B cell (primary cell): ENCODE measurements around the gene LRRN2.

Source experiments
- EZH2 ChIP-seq: IDR thresholded peaks from 2 replicates; pipeline ENCODE4 v1.6.1; 2012; ENCODE audit warnings: borderline replicate concordance, low read depth, mild to moderate bottlenecking, moderate library complexity, low read length; ENCODE audit not compliant: insufficient read depth, poor library complexity, severe bottlenecking
- TF ChIP-seq, protein P1 (sequence below): fragments of 200-600 bp; IDR thresholded peaks from one replicate; pipeline ENCODE4 v1.8.0; 2022; ENCODE audit warnings: antibody characterized with exemption, mild to moderate bottlenecking

DNA sequence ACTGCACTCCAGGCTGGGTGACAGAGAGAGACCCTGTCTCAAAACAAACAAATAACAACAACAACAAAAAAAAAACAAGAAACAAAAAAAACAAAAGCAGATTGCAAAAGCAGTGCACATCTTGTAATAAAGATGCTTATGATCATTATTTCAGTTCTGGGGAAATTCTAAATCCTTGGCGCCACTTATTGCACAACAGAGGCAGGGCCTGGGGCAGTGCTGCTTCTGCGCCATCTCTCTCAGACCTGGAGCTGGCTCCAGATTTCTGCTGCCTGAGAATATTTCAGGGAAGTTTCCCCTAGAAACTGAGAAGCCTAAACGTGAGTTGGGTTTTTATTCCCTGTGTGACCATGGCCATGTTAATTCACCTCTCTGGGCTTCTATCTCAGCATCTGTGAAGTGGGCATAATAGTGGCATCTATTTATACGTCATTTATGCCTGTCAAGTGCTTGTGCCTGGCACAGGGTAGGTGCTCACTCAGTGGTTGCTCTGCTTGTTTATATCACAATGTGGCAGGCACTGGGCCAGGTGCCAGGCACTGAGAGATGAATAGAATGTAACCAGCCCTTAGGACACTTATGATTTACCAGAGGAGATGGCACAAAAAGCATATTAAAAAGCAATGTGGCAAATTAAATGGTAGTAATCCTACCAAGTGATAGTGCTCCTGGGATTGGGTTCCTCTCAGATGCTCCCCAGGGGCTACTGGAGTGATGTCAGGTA, 101.5 kb downstream of the LRRN2 start:
- TF ChIP-seq, protein P1, sequence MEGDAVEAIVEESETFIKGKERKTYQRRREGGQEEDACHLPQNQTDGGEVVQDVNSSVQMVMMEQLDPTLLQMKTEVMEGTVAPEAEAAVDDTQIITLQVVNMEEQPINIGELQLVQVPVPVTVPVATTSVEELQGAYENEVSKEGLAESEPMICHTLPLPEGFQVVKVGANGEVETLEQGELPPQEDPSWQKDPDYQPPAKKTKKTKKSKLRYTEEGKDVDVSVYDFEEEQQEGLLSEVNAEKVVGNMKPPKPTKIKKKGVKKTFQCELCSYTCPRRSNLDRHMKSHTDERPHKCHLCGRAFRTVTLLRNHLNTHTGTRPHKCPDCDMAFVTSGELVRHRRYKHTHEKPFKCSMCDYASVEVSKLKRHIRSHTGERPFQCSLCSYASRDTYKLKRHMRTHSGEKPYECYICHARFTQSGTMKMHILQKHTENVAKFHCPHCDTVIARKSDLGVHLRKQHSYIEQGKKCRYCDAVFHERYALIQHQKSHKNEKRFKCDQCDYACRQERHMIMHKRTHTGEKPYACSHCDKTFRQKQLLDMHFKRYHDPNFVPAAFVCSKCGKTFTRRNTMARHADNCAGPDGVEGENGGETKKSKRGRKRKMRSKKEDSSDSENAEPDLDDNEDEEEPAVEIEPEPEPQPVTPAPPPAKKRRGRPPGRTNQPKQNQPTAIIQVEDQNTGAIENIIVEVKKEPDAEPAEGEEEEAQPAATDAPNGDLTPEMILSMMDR, result no peak
- TF ChIP-seq EZH2, result no peak
